WTC11 (cell line): Measurements from ENCODE around the gene PEX16. TPM values are rescaled to one million over a fixed set of nuclear protein-coding genes. Genes with fewer than 3 reads are reported as not detected.

Experiments used
- ATAC-seq: fragments of 200-7000 bp; cut with Tn5 transposase; 2 replicates; pipeline ENCODE4 v1.10.0; 2021; ENCODE audit warnings: mild to moderate bottlenecking, moderate library complexity
- CTCF ChIA-PET: fragments of 300-600 bp; sonication (Branson Sonifier 250); formaldehyde crosslinking; loops from one replicate; lab custom pipeline; 2021; ENCODE audit warnings: antibody characterized with exemption; lab: Charles Lee
- POLR2A ChIA-PET: fragments of 350-600 bp; sonication (Branson Sonifier 250); formaldehyde crosslinking; loops from one replicate; lab custom pipeline; 2021; ENCODE audit warnings: antibody characterized with exemption; lab: Charles Lee
- DNase-seq: peaks from one replicate; pipeline ENCODE4 v3.0.0; 2021; ENCODE audit warnings: low spot score
- H3K27ac Mint-ChIP-seq: 2 replicates; pipeline ENCODE4 v1.8.0; 2021; ENCODE audit warnings: mixed read lengths
- H3K27me3 Mint-ChIP-seq: 2 replicates; pipeline ENCODE4 v1.8.0; 2021; ENCODE audit warnings: low read depth, mild to moderate bottlenecking, moderate library complexity, mixed read lengths
- H3K36me3 Mint-ChIP-seq: 2 replicates; pipeline ENCODE4 v1.8.0; 2021; ENCODE audit warnings: mixed read lengths
- H3K4me1 Mint-ChIP-seq: 2 replicates; pipeline ENCODE4 v1.8.0; 2022; ENCODE audit warnings: mixed read lengths
- H3K4me3 Mint-ChIP-seq: 2 replicates; pipeline ENCODE4 v1.8.0; 2021; ENCODE audit warnings: mild to moderate bottlenecking, moderate library complexity, mixed read lengths
- H3K9me3 Mint-ChIP-seq: 2 replicates; pipeline ENCODE4 v1.8.0; 2021; ENCODE audit warnings: mixed read lengths
- ARID4B ChIP-seq: sonication (generic); formaldehyde crosslinking; IDR thresholded peaks from 2 replicates; pipeline ENCODE4 v1.8.0; 2023; ENCODE audit warnings: missing genetic modification reagents, mild to moderate bottlenecking, borderline replicate concordance
- CREB1 ChIP-seq: sonication (generic); formaldehyde crosslinking; IDR thresholded peaks from 2 replicates; pipeline ENCODE4 v1.8.0; 2023; ENCODE audit warnings: mild to moderate bottlenecking, missing genetic modification reagents
- GABPB1 ChIP-seq: sonication (generic); formaldehyde crosslinking; IDR thresholded peaks from 2 replicates; pipeline ENCODE4 v1.8.1; 2023; ENCODE audit warnings: mild to moderate bottlenecking, missing genetic modification reagents
- GRHL2 ChIP-seq: fragments of 250-450 bp; sonication (Bioruptor Pico); IDR thresholded peaks from 2 replicates; pipeline ENCODE4 v1.8.0; 2022; ENCODE audit warnings: mild to moderate bottlenecking, moderate library complexity; ENCODE audit not compliant: insufficient replicate concordance, severe bottlenecking
- HMGXB4 ChIP-seq: sonication (generic); formaldehyde crosslinking; IDR thresholded peaks from 2 replicates; pipeline ENCODE4 v1.8.1; 2023; ENCODE audit warnings: mild to moderate bottlenecking, moderate library complexity, missing genetic modification reagents
- IRF1 ChIP-seq: sonication (generic); formaldehyde crosslinking; IDR thresholded peaks from 2 replicates; pipeline ENCODE4 v1.8.0; 2023; ENCODE audit warnings: missing genetic modification reagents
- IRF2 ChIP-seq: sonication (generic); formaldehyde crosslinking; IDR thresholded peaks from 2 replicates; pipeline ENCODE4 v1.8.0; 2022; ENCODE audit warnings: low read depth, missing genetic modification reagents, borderline replicate concordance
- JUN ChIP-seq: sonication (generic); formaldehyde crosslinking; IDR thresholded peaks from 2 replicates; pipeline ENCODE4 v1.8.0; 2023; ENCODE audit warnings: mild to moderate bottlenecking, missing genetic modification reagents
- MAX ChIP-seq: sonication (generic); formaldehyde crosslinking; IDR thresholded peaks from 2 replicates; pipeline ENCODE4 v1.8.0; 2022; ENCODE audit warnings: mild to moderate bottlenecking, missing genetic modification reagents
- MLX ChIP-seq: sonication (generic); formaldehyde crosslinking; IDR thresholded peaks from 2 replicates; pipeline ENCODE4 v1.8.1; 2023; ENCODE audit warnings: mild to moderate bottlenecking, missing genetic modification reagents, moderate library complexity
- RORB ChIP-seq: fragments of 250-450 bp; sonication (Bioruptor Pico); IDR thresholded peaks from 2 replicates; pipeline ENCODE4 v1.9.0; 2021; ENCODE audit warnings: mild to moderate bottlenecking
- TP53 ChIP-seq: sonication (generic); formaldehyde crosslinking; IDR thresholded peaks from 2 replicates; pipeline ENCODE4 v1.8.1; 2023; ENCODE audit warnings: mild to moderate bottlenecking, missing genetic modification reagents
- ZMAT4 ChIP-seq: fragments of 250-450 bp; sonication (Bioruptor Pico); IDR thresholded peaks from 2 replicates; pipeline ENCODE4 v1.9.0; 2021; ENCODE audit warnings: mild to moderate bottlenecking
- ZNF138 ChIP-seq: sonication (generic); formaldehyde crosslinking; conservative IDR thresholded peaks from 2 replicates; pipeline ENCODE4 v1.8.1; 2022; ENCODE audit warnings: mild to moderate bottlenecking, moderate library complexity, missing genetic modification reagents
- ZNF423 ChIP-seq: fragments of 250-450 bp; sonication (Bioruptor Pico); IDR thresholded peaks from 2 replicates; pipeline ENCODE4 v2.1.2; 2022; ENCODE audit warnings: mild to moderate bottlenecking, moderate library complexity
- ZNF532 ChIP-seq: fragments of 250-450 bp; sonication (Bioruptor Pico); IDR thresholded peaks from 2 replicates; pipeline ENCODE4 v1.9.0; 2021; ENCODE audit warnings: mild to moderate bottlenecking, borderline replicate concordance
- ZNF671 ChIP-seq: fragments of 250-450 bp; sonication (Bioruptor Pico); IDR thresholded peaks from 2 replicates; pipeline ENCODE4 v1.8.0; 2021; ENCODE audit warnings: mild to moderate bottlenecking
- total RNA-seq: library from RNA; stranded (reverse); gene quantifications from 3 replicates; pipeline ENCODE4 v1.2.3, GENCODE V29; 2021

Gene PEX16
- total RNA-seq, 1 experiment from 2014 or later = 39.3 TPM

GRCh38 chr11:45881708-45882368 is 35.8 kb downstream of the PEX16 start:
- ChIA-PET CTCF (interaction anchor here (1.0 to 3.2 kb wide), 2 partner anchors 9 to 16 kb away, joined by 3 to 15 read pairs; no protein-coding TSS in a partner anchor), POLR2A (no interaction called here)
- peaks cover 7% of the 10 kb centered on the region; the same call in 1 of the 2 replicates for H3K27me3 Mint-ChIP-seq
- ATAC-seq = no peak
- peaks cover 3% of the 10 kb centered on the region; the same call in 1 of the 2 replicates for H3K36me3 Mint-ChIP-seq
- TF ChIP-seq ZNF423 (CRISPR knock-in tag) (no peak), ZNF138 (CRISPR knock-in tag) (no peak), ZNF671 (no peak), RORB (CRISPR knock-in tag) (no peak), IRF1 (CRISPR knock-in tag) (no peak), GRHL2 (CRISPR knock-in tag) (no peak), HMGXB4 (CRISPR knock-in tag) (no peak), ZNF532 (CRISPR knock-in tag) (no peak), GABPB1 (CRISPR knock-in tag) (no peak), ARID4B (no peak), ZMAT4 (no peak), TP53 (CRISPR knock-in tag) (no peak), JUN (CRISPR knock-in tag) (no peak), CREB1 (CRISPR knock-in tag) (no peak), MLX (no peak), MAX (CRISPR knock-in tag) (no peak), IRF2 (no peak)
- H3K27ac Mint-ChIP-seq = no peak overlapping the region
- H3K4me1 Mint-ChIP-seq = peaks cover 2% of the 10 kb centered on the region
- no peaks in the 10 kb centered on the region for H3K9me3 Mint-ChIP-seq
- no peak overlapping the region for H3K4me3 Mint-ChIP-seq
- DNase-seq = no peak
